Measurements from ENCODE around the gene PODN.

The PODN gene

GRCh38 chr1:53133261-53134041 lies 71.4 kb downstream of the PODN start:
- H3K4me3 ChIP-seq (ENCODE audit: low read length): no peak overlapping the region
- H3K36me3 ChIP-seq (ENCODE audit: insufficient read depth, low read length): no peaks in the 10 kb centered on the region
- H3K27me3 ChIP-seq (ENCODE audit: insufficient read depth, low read length): peaks cover 2% of the 10 kb centered on the region
- no peak overlapping the region for H2AFZ ChIP-seq (ENCODE audit: low read depth, low read length)
- H3K4me1 ChIP-seq (ENCODE audit: insufficient read depth, low read length): peaks cover 13% of the 10 kb centered on the region
- H3K9me3 ChIP-seq (ENCODE audit: low read length): peaks cover 6% of the 10 kb centered on the region

- Histone ChIP-seq H3K4me1 (ENCODE audit: insufficient read depth, low read length) (peaks cover 13% of the 10 kb centered on the region), H2AFZ (ENCODE audit: low read depth, low read length) (no peak overlapping the region), H3K36me3 (ENCODE audit: insufficient read depth, low read length) (no peaks in the 10 kb centered on the region), H3K4me3 (ENCODE audit: low read length) (no peak overlapping the region), H3K9me3 (ENCODE audit: low read length) (peaks cover 6% of the 10 kb centered on the region), H3K27me3 (ENCODE audit: insufficient read depth, low read length) (peaks cover 2% of the 10 kb centered on the region)
Measured at GRCh38 chr1:53134042-53134485, 72.1 kb downstream of the PODN start.
